Breast epithelium (tissue), 4 donors: Measurements from ENCODE around the gene MAGEF1. TPM values are rescaled to one million over a fixed set of nuclear protein-coding genes. Genes with fewer than 3 reads are reported as not detected.
A peak's percentile ranks its signal among the peaks of the same experiment; 100 is the strongest.

ENCODE experiments used
- DNase-seq, 2 donors: peaks; one replicate each; pipeline ENCODE4 v3.0.0-alpha.2; 2019; ENCODE audit warnings: low spot score in 2 of 2
- H3K27ac ChIP-seq, 2 donors: fragments of 200-600 bp; sonication (generic) in 1 of 2; one replicate each; pipeline ENCODE4 v1.5.1; 2016 to 2019; ENCODE audit warnings: mild to moderate bottlenecking in 1 of 2
- H3K27me3 ChIP-seq, 2 donors: fragments of 200-600 bp; sonication (generic) in 1 of 2; one replicate each; pipeline versions ENCODE4 v1.5.1 to v1.6.0; 2017 to 2019; ENCODE audit warnings: control low read depth in 1 of 2, mild to moderate bottlenecking in 1 of 2
- H3K36me3 ChIP-seq: fragments of 200-600 bp; one replicate; pipeline ENCODE4 v1.5.1; 2019
- H3K4me1 ChIP-seq, 2 donors: fragments of 200-600 bp; sonication (generic); one replicate each; pipeline ENCODE4 v1.5.1; 2016 to 2019; ENCODE audit warnings: control low read depth in 1 of 2
- H3K4me3 ChIP-seq, 3 donors: fragments of 200-600 bp; sonication (generic); 1 replicate in 2 of 3; 2 replicates in 1 of 3; pipeline ENCODE4 v1.5.1; 2016 to 2019; ENCODE audit warnings: mild to moderate bottlenecking in 3 of 3, moderate library complexity in 2 of 3
- H3K9me3 ChIP-seq, 2 donors: fragments of 200-600 bp; sonication (generic) in 1 of 2; one replicate each; pipeline ENCODE4 v1.5.1; 2016 to 2019; ENCODE audit warnings: control low read depth in 1 of 2
- POLR2A ChIP-seq: fragments of 450-650 bp; IDR thresholded peaks from one replicate; pipeline ENCODE4 v1.6.1; 2016; ENCODE audit warnings: antibody characterized with exemption, mild to moderate bottlenecking, moderate library complexity
- POLR2AphosphoS5 ChIP-seq, 3 donors: sonication (generic); formaldehyde crosslinking; IDR thresholded peaks; one replicate each; pipeline ENCODE4 v1.6.1; 2017; ENCODE audit warnings: antibody characterized with exemption in 3 of 3
- intact Hi-C: fragments of 100-400 bp; cut with DNase I; formaldehyde crosslinking; loops from one replicate; pipeline ENCODE4 v1.15.1; 2023; ENCODE audit warnings: low total_unique reads
- total RNA-seq, 3 donors: library from RNA; depleted of rRNA; stranded (reverse); fragments of >200 nt; gene quantifications; one replicate each; pipeline ENCODE4 v1.1.0, GENCODE V29; 2016
- TF ChIP-seq, protein P1 (sequence below), 3 donors: fragments of 450-650 bp; IDR thresholded peaks; one replicate each; pipeline ENCODE4 v1.5.1; 2016 to 2017; ENCODE audit warnings: antibody characterized with exemption in 3 of 3, mild to moderate bottlenecking in 3 of 3, moderate library complexity in 3 of 3

Gene MAGEF1
- total RNA-seq, 3 donors from 2014 or later = 16.5 to 40.4 (median 38.3) TPM

DNA sequence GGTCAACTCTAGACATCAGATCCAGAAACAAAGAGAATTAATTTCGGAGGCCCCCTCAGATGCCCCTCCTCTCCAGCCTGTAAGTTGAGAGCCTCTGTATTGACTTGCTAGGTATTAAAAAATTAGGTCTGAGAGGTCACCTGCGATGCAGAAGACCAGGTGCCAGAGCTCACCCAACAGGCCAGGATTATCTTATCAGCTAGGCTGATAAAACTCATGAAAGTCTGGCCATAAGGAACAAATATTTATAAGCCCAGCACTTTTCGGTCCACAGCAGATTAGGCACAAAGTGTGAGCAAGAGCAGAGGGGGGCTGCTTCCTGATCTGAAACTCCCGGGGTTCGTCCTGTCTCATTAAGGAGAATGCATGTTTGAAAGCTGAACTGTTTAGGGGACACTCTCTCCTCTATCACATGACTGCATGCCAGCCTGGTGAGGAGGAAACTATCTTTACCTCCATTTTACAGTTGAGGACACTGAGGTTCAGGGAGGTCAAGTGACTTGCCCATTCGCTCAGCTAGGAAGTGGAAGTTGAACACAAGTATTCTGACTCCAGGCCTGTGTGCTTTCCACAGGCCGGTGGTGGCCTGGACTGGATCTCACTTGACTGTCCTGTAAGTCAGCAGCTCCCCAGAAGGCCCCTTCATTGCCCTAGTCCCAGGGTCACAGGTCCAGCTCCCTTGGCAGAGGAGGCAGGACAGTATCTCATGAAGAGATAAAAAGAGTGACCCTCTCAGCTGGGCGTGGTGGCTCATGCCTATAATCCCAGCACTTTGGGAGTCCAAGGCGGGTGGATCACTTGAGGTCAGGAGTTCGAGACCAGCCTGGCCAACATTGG, 39.6 kb upstream of the MAGEF1 start:
- intact Hi-C loops = no loop called here
- Histone ChIP-seq H3K36me3 (no peaks in the 10 kb centered on the region), H3K4me1 (no peaks in the 10 kb centered on the region)

DNA sequence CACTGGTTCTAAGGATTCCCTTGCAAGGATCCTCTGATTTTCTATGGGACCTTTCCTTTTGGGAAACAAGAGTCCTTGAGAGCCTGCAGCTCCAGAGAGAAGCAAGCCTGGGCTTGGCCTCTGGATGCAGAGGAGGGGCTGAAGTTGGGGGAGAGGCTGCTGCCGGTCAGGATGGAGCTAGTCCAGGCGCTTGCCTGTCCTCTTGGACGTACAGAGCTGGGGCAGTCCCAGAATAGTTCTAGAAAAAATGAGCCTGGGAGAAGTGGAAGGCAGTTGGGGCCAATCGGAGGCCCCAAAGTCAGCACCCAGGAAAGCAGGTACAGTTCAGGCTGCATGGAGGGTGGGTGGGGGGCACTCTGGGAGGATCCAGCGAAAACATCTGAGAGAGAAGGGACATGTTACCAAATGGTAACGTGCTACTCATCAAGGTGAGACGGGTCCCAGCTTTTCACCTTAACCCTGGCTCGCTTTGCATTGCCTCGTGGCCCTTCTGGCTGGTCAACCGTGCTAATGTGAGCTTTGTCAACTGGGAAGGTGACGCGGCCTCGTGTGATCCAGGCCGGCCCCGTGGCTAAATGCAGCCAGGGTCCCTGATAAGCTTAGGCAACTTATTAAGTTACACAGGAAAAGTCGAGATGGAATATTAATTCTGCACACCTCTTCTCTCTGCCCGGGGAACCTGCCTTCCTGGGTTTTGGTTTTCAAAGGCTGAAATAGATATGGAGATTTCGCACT, 38.7 kb upstream of the MAGEF1 start:
- TF ChIP-seq, protein P1, sequence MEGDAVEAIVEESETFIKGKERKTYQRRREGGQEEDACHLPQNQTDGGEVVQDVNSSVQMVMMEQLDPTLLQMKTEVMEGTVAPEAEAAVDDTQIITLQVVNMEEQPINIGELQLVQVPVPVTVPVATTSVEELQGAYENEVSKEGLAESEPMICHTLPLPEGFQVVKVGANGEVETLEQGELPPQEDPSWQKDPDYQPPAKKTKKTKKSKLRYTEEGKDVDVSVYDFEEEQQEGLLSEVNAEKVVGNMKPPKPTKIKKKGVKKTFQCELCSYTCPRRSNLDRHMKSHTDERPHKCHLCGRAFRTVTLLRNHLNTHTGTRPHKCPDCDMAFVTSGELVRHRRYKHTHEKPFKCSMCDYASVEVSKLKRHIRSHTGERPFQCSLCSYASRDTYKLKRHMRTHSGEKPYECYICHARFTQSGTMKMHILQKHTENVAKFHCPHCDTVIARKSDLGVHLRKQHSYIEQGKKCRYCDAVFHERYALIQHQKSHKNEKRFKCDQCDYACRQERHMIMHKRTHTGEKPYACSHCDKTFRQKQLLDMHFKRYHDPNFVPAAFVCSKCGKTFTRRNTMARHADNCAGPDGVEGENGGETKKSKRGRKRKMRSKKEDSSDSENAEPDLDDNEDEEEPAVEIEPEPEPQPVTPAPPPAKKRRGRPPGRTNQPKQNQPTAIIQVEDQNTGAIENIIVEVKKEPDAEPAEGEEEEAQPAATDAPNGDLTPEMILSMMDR (IDR thresholded peaks at IDR 0.05) = no peak
- no peak for TF ChIP-seq POLR2A
- TF ChIP-seq POLR2AphosphoS5 (IDR thresholded peaks at IDR 0.05) = no peak
- intact Hi-C loops = no loop called here
- Histone ChIP-seq H3K4me1 (no peaks in the 10 kb centered on the region), H3K36me3 (no peaks in the 10 kb centered on the region), H3K4me3 (no peak overlapping the region), H3K9me3 (no peaks in the 10 kb centered on the region), H3K27ac (no peak overlapping the region), H3K27me3 (no peaks in the 10 kb centered on the region)
- no peak for DNase-seq

More for the DNA sequence above, 39.6 kb upstream of the MAGEF1 start:
- H3K9me3 ChIP-seq = no peaks in the 10 kb centered on the region
- H3K27ac ChIP-seq = no peak overlapping the region
- DNase-seq = no peak
- H3K4me3 ChIP-seq = no peak overlapping the region
- H3K27me3 ChIP-seq = no peaks in the 10 kb centered on the region
- TF ChIP-seq, protein P1 (IDR thresholded peaks at IDR 0.05) = no peak
- no peak for TF ChIP-seq POLR2A
- TF ChIP-seq POLR2AphosphoS5 (IDR thresholded peaks at IDR 0.05) = no peak

DNA sequence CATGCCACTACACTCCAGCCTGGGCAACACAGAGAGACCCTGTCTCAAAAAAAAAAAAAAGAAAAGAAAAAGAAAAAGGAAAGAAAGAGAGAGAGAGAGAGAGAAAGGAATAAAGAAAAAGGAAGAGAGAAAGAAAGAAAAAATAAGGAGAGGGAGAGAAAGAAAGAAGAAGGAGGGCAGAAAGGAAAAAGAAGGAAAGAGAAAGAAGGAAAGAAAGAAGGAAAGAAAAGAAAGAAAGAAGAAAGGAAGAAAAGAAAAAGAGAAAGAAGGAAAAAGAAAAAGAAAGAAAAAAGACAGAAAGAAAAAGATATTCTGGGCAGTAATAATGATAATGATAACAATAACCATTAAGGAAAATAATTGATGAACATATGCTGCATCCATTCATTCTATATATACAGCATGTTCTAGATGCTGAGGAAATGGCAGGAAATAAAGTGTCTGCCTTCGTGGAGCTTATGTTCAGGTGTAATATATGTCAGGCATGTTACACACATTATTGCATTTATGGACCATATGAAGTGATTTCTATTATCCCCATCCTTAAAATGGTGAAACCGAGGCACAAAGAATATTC, 37.4 kb upstream of the MAGEF1 start:
- no peaks in the 10 kb centered on the region for H3K27me3 ChIP-seq
- H3K4me3 ChIP-seq = no peak overlapping the region
- no peaks in the 10 kb centered on the region for H3K9me3 ChIP-seq
- intact Hi-C loops = no loop called here
- DNase-seq = no peak
- no peaks in the 10 kb centered on the region for H3K4me1 ChIP-seq
- no peak overlapping the region for H3K27ac ChIP-seq
- no peak for TF ChIP-seq POLR2A
- H3K36me3 ChIP-seq = no peaks in the 10 kb centered on the region

DNA sequence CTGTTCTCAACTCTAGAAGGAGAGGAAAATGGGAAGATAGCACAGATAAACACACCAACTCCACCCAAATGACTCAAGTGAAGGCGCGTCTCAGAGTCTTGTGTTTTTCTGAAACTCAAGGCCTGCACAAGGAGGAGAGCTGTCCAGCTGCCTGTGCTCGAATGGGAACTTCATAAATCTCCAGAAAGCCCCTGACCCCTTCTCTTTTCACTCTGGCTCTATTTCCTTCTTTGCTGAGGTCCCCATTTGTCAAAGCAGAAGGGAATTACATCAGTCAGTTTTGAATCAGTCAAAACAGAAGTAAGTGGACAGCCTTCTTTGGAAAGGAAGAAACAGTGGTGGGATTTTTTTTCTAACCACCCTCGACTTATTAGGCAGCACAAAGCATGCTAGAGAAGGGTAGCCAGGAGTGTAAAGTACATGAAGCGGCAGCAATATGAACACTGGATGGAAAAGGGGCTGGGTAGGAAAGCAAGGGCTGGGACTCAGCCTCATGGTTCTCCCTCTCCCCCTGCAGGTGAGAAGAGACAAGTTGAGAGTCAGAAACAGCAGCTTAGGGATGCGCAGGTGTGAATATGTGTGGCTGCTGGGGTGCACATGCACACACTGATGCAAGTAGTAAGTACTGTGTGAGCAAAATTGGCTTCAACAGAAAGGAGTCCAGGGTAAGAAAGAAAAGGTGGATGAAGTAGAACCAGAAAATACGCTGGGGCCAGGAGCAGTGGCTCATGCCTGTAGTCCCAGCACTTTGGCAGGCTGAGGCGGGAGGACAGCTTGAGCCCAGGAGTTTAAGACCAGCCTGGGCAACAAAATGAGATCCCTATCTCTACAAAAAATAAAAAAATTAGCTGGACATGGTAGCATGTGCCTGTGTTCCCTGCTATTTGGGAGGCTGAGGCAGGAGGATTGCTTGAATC, 36.6 kb upstream of the MAGEF1 start:
- DNase-seq = no peak
- intact Hi-C loops = no loop called here
- TF ChIP-seq POLR2A = no peak
- TF ChIP-seq, protein P1 (IDR thresholded peaks at IDR 0.05) = peak in 1 of 3 donors; percentile 44

More for the DNA sequence above, 36.6 kb upstream of the MAGEF1 start:
- no peaks in the 10 kb centered on the region for H3K9me3 ChIP-seq
- H3K36me3 ChIP-seq = no peaks in the 10 kb centered on the region
- no peak overlapping the region for H3K27ac ChIP-seq
- no peak overlapping the region for H3K4me3 ChIP-seq
- no peaks in the 10 kb centered on the region for H3K4me1 ChIP-seq
- H3K27me3 ChIP-seq = no peaks in the 10 kb centered on the region
